NCI-H2029 (cell line): ENCODE measurements around the gene PTBP3.
"Not testable (repeated sequence)": the region's sequence is repeated elsewhere in the genome, so short reads cannot be mapped to it uniquely, and the experiment has no call there.

ENCODE experiments used
- DNase-seq: peaks from one replicate; lab custom pipeline; 2025; lab: John Stamatoyannopoulos, UW

The PTBP3 gene, protein sequence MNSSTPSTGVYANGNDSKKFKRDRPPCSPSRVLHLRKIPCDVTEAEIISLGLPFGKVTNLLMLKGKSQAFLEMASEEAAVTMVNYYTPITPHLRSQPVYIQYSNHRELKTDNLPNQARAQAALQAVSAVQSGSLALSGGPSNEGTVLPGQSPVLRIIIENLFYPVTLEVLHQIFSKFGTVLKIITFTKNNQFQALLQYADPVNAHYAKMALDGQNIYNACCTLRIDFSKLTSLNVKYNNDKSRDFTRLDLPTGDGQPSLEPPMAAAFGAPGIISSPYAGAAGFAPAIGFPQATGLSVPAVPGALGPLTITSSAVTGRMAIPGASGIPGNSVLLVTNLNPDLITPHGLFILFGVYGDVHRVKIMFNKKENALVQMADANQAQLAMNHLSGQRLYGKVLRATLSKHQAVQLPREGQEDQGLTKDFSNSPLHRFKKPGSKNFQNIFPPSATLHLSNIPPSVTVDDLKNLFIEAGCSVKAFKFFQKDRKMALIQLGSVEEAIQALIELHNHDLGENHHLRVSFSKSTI

GRCh38 chr9:112332977-112333638 is at the start of gene PTBP3:
Gene PTBP3, minus strand, starts transcription at chr9:112333619. Its CDS starts 35,754 bp downstream, at chr9:112297865.
- DNase-seq, result peak; percentile 70

- no peak for DNase-seq
Observed at GRCh38 chr9:112382501-112383364, 49.3 kb upstream of the PTBP3 start.

DNA sequence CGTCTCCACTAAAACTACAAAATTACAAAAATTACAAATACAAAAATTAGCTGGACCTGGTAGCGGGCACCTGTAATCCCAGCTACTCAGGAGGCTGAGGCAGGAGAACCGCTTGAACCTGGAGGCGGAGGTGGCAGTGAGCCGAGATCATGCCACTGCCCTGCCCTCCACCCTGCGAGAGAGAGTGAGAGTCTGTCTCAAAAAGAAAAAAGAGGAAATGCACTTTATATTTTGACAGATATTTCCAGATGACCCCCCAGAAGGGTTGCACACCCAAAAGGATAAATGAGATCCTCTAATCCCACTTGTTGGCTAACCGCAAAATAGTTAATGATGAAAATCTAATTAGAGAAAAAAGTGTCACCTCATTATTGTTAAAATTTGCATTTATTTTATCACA is 48.6 kb upstream of the PTBP3 start:
- DNase-seq, result no peak

- DNase-seq, result no peak
Observed at GRCh38 chr9:112380825-112381221, 47.4 kb upstream of the PTBP3 start.

DNA sequence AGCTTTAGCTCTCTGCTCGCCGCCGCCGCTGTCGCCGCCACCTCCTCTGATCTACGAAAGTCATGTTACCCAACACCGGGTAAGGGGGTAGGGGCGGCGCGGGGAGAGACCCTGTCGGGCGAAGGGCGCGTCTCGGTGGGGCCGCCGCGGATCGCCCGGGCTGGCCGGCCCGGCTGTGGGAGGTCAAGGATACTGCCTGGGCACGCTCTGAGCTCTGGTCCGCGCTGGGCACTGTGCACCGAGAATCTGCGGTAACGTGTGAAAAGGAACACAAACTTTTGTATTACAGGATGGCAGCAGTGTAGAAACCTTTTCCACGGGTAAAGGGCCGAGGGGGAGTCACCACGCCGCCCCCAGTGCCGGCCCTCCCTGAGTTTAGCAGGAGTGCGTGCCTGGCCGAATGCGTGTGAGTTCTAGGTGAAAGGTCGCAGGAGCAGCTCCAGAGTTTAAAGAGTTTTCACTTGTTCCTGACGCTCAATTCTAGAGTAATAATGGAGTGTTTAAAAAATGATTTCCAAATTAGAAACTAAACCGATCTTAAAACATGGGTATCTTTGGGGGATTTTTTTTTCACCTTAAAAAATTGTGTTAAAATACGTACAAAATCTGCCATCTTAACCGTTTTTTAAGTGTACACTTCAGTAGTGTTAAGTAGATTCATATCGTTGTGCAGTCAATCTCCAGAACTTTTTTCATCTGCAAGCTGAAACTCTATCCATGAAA is 46.8 kb upstream of the PTBP3 start, which contains the start of gene HSDL2:
HSDL2 (plus strand) TSS at position 7 of the 723 bp plus-strand sequence; CDS start at position 63, 56 bp downstream.
- no peak for DNase-seq

GRCh38 chr9:112379177-112380101 is 46.0 kb upstream of the PTBP3 start:
- DNase-seq, result peak; percentile 99

- peak; percentile 37 for DNase-seq
Observed at GRCh38 chr9:112378328-112379176, 45.1 kb upstream of the PTBP3 start.

- DNase-seq, result no peak
Observed at GRCh38 chr9:112377684-112378327, 44.4 kb upstream of the PTBP3 start.

DNA sequence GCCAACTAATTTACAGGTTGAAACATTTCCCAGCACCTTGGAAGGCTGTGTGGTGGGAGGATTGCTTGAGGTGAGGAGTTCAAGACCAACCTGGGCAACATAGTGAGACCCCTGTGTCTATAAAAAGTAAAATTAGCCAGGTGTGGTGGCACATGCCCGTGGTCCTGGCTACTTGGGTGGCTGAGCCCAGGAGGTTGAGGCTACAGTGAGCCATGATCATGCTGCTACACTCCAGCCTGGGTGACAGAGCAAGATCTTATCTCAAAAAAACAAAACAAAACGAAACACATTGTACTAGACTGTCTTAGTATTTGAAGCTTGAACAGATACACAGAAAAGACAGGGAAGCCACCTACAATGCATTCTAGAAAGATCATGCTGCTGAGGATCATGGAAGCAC is 43.7 kb upstream of the PTBP3 start:
- no peak for DNase-seq

GRCh38 chr9:112375361-112375760 is 41.9 kb upstream of the PTBP3 start:
- no peak for DNase-seq

- DNase-seq, result not testable (repeated sequence)
Observed at GRCh38 chr9:112374232-112374631, 40.8 kb upstream of the PTBP3 start.

DNA sequence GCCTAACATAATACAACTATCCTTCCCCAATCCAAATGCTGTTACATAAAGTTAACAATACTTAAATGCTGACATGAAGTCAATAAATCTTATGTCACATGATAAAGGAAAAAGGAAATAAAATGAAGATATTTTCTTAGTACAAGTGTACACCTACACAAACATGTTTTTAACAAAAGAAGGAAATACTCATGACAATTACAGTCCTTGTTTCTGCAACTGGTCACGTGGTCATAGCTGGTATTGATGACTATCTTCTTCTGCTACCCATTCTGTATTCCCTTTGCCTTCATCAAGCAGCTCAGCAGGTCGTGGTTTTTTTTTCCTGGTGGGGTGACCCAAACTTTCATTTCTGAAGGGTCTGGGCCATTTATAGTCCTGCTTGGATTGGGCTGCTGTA is 40.2 kb upstream of the PTBP3 start:
- DNase-seq, result not testable (repeated sequence)

- no peak for DNase-seq
Observed at GRCh38 chr9:112371060-112371459, 37.6 kb upstream of the PTBP3 start.

GRCh38 chr9:112369817-112370216 is 36.4 kb upstream of the PTBP3 start:
- no peak for DNase-seq

- DNase-seq, result no peak
Observed at GRCh38 chr9:112367465-112367864, 34.0 kb upstream of the PTBP3 start.

- no peak for DNase-seq
Observed at GRCh38 chr9:112366591-112366990, 33.2 kb upstream of the PTBP3 start.

DNA sequence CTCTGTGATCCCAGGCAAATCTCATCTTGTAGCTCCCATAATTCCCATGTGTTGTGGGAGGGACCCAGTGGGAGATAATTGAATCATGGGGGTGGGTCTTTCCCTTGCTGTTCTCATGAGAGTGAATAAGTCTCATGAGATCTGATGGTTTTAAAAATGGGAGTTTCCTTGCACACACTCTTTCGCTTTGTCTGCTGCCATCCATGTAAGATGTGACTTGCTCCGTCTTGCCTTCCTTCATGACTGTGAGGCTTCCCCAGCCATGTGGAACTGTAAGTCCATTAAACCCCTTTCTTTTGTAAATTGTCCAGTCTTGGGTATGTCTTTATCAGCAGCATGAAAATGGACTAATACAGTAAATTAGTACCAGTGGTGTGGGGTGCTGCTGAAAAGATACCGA is 31.8 kb upstream of the PTBP3 start:
- DNase-seq, result not testable (repeated sequence)

DNA sequence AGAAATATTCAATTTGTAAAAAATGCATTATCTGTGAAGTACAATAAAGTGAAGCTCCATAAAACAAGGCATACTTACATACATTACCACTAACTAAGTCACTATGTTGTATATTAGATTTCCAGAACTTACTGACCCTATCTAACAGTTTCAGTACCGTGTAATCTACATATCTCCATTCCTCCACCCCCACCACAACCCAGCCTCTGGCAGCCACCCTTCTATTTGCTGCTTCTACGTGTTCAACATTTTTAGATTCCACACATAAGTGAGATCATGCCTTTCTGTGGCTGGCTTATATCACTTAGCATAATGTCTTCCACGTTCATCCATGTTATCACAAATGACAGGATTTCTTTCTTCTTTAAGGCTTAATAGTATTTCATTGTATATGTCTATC is 31.3 kb upstream of the PTBP3 start:
- no peak for DNase-seq

DNA sequence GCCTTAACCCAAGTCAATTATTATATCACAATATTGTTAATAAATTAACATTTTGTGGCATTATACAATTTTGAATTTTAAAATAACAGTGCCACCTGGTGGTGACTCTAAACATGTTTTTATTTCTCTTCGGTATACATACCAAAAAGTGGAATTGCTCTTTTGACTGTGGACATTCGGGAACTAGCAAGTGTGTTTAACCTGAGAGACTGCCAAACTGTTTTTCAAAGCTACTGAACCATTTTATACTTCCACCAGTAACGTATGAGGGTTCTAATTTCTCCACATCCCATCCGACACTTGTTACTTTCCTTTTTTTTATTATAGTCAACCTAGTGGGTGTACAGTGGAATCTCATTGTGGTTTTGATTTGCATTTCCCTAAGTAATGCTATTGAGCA is 28.2 kb upstream of the PTBP3 start:
- peak; percentile 14 for DNase-seq
